CD14-positive monocyte (primary cell): ENCODE results near the gene TYMP. TPM values are rescaled to one million over a fixed set of nuclear protein-coding genes. Genes with fewer than 3 reads are reported as not detected.

ENCODE experiments used
- DNase-seq, 3 donors: peaks; one replicate each; pipeline ENCODE4 v3.0.0-alpha.2; 2011 to 2022
- H2AFZ ChIP-seq: 2 replicates; pipeline ENCODE4 v1.6.0; 2012; ENCODE audit warnings: mild to moderate bottlenecking, low read depth, low read length, inconsistent platforms; ENCODE audit not compliant: insufficient read depth, poor library complexity, severe bottlenecking
- H3K27ac ChIP-seq, 2 donors: 1 replicate in 1 of 2; 2 replicates in 1 of 2; pipeline ENCODE4 v1.5.1; 2012 to 2013; ENCODE audit warnings: low read length in 2 of 2, control low read depth in 1 of 2, inconsistent platforms in 1 of 2, low read depth in 1 of 2, mild to moderate bottlenecking in 1 of 2
- H3K27me3 ChIP-seq, 2 donors: one replicate each; pipeline versions ENCODE4 v1.6.0 to v1.6.1; 2011 to 2013; ENCODE audit warnings: low read length in 2 of 2; ENCODE audit not compliant: control insufficient read depth in 2 of 2, insufficient read depth in 2 of 2
- H3K36me3 ChIP-seq, 2 donors: replicated peaks in 1 of 2; 1 replicate in 1 of 2; 2 replicates in 1 of 2; pipeline versions ENCODE4 v1.5.1 to v1.6.1; 2012 to 2013; ENCODE audit warnings: low read length in 2 of 2, control low read depth in 1 of 2, inconsistent platforms in 1 of 2, mild to moderate bottlenecking in 1 of 2; ENCODE audit not compliant: insufficient read depth in 2 of 2, control insufficient read depth in 1 of 2
- H3K4me1 ChIP-seq, 2 donors: 1 replicate in 1 of 2; 2 replicates in 1 of 2; pipeline versions ENCODE4 v1.5.1 to v1.6.1; 2012 to 2013; ENCODE audit warnings: low read length in 2 of 2, control low read depth in 1 of 2, inconsistent platforms in 1 of 2, mild to moderate bottlenecking in 1 of 2, moderate library complexity in 1 of 2; ENCODE audit not compliant: insufficient read depth in 2 of 2, control insufficient read depth in 1 of 2
- H3K4me2 ChIP-seq: replicated peaks from 2 replicates; pipeline ENCODE3; 2012; ENCODE audit warnings: low read length, moderate library complexity, mild to moderate bottlenecking; ENCODE audit not compliant: poor library complexity, severe bottlenecking; ENCODE audit errors: extremely low read depth
- H3K4me3 ChIP-seq, 3 experiments: fragments of 200-600 bp in 1 of 3; sonication (generic) in 1 of 3; replicated peaks in 1 of 3; 1 replicate in 2 of 3; 2 replicates in 1 of 3; pipeline ENCODE4 v1.5.1; 2011 to 2013; ENCODE audit warnings: low read length in 3 of 3, mild to moderate bottlenecking in 3 of 3, control low read depth in 2 of 3, low read depth in 2 of 3, inconsistent platforms in 1 of 3, moderate library complexity in 1 of 3
- H3K79me2 ChIP-seq: 2 replicates; pipeline ENCODE4 v1.6.0; 2012; ENCODE audit warnings: mild to moderate bottlenecking, control low read depth, inconsistent platforms, low read length, moderate library complexity; ENCODE audit not compliant: insufficient read depth
- H3K9ac ChIP-seq: 2 replicates; pipeline ENCODE4 v1.6.0; 2017; ENCODE audit warnings: low read length, mild to moderate bottlenecking; ENCODE audit not compliant: insufficient read depth, poor library complexity, severe bottlenecking
- H3K9me3 ChIP-seq, 2 donors: replicated peaks in 1 of 2; 1 replicate in 1 of 2; 2 replicates in 1 of 2; pipeline versions ENCODE4 v1.5.1 to v1.6.1; 2012 to 2013; ENCODE audit warnings: low read length in 2 of 2, control low read depth in 1 of 2; ENCODE audit not compliant: control insufficient read depth in 1 of 2, insufficient read depth in 1 of 2
- H4K20me1 ChIP-seq: 2 replicates; pipeline ENCODE4 v1.6.0; 2012; ENCODE audit warnings: mild to moderate bottlenecking, low read length, control low read depth, moderate library complexity; ENCODE audit not compliant: insufficient read depth
- H3K27ac Mint-ChIP-seq, 7 donors: one replicate each; pipeline ENCODE4 v1.8.0; 2020; ENCODE audit warnings: mild to moderate bottlenecking in 7 of 7, mixed read lengths in 7 of 7, moderate library complexity in 6 of 7, inconsistent platforms in 2 of 7
- H3K27me3 Mint-ChIP-seq, 3 donors: one replicate each; pipeline ENCODE4 v1.8.0; 2021 to 2022; ENCODE audit warnings: low read depth in 3 of 3, mild to moderate bottlenecking in 3 of 3, mixed read lengths in 3 of 3, moderate library complexity in 3 of 3, inconsistent platforms in 1 of 3
- H3K36me3 Mint-ChIP-seq, 2 donors: one replicate each; pipeline ENCODE4 v1.8.0; 2020; ENCODE audit warnings: mixed read lengths in 2 of 2, inconsistent platforms in 1 of 2, mild to moderate bottlenecking in 1 of 2
- H3K4me1 Mint-ChIP-seq: one replicate; pipeline ENCODE4 v1.8.0; 2020; ENCODE audit warnings: mild to moderate bottlenecking, mixed read lengths
- H3K4me3 Mint-ChIP-seq, 2 donors: one replicate each; pipeline ENCODE4 v1.8.0; 2020; ENCODE audit warnings: mild to moderate bottlenecking in 2 of 2, mixed read lengths in 2 of 2, moderate library complexity in 1 of 2
- H3K9me3 Mint-ChIP-seq, 7 donors: one replicate each; pipeline ENCODE4 v1.8.0; 2020 to 2022; ENCODE audit warnings: mixed read lengths in 7 of 7, mild to moderate bottlenecking in 6 of 7, moderate library complexity in 6 of 7, inconsistent platforms in 2 of 7
- WGBS: methylation state at CpG from one replicate; pipeline ENCODE4 v1.1.5; 2013; ENCODE audit warnings: missing lambda C conversion rate; ENCODE audit not compliant: insufficient coverage; 5-methylcytosine and 5-hydroxymethylcytosine counted together
- intact Hi-C, 2 donors: fragments of 100-400 bp; cut with micrococcal nuclease; formaldehyde crosslinking; loops; one replicate each; pipeline versions ENCODE4 v1.15.0 to v1.15.1; 2023
- polyA plus RNA-seq, 3 donors: library from polyadenylated mRNA; depleted of rRNA in 1 of 3; unstranded in 2 of 3; stranded (reverse) in 1 of 3; fragments of 300-500 nt in 2 of 3; fragments of >200 nt in 1 of 3; fragmentation: Illumina TruSeq in 2 of 3; gene quantifications; 1 replicate in 2 of 3; 2 replicates in 1 of 3; pipeline ENCODE4 v1.2.3, GENCODE V29; 2012 to 2021
- TF ChIP-seq, protein P1 (sequence below): fragments of 200-600 bp; IDR thresholded peaks from one replicate; pipeline ENCODE4 v1.8.0; 2022; ENCODE audit warnings: antibody characterized with exemption, mild to moderate bottlenecking

TYMP gene
- polyA plus RNA-seq, 3 donors = 787 to 994 (median 955) TPM

DNA sequence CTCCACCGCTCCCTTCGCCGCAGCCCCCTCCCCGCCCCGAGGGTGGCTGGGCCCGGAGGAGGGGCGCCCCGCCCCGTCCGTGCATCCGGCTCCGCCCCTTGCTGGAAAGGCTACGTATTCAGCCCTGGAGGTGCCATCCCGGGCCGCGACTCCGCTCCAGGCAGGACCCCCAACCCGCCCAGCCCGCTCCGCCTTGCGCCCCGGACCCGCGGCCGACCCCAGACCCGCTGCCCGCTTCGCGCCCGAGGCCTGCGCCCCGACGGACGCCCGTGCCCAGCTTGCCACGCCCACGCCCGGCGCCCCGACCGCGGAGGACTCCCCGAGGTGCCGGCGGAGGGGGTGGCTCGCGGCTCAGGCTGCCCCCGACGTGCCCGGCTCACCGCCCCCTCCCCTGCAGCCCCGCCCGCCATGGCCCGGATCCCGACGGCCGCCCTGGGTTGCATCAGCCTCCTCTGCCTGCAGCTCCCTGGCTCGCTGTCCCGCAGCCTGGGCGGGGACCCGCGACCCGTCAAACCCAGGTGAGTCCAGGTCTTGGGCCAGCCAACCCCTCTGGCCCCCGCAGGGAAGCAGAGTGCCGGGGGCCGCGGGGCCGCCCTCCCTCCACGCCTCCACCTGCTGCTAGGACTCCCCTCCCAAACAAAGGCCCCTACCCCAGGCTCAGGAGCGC is 48.2 kb downstream of the TYMP start, which contains the start of gene ADM2:
Gene ADM2, plus strand, starts transcription at position 104 of the 667 bp plus-strand sequence. Its CDS starts 305 bp downstream, at position 409.
- Histone ChIP-seq H3K4me3 (peak within 1 kb of the TSS in 2 of 3 experiments; percentile 26 to 71), H3K27ac (no peak within 1 kb of the TSS), H3K9me3 (no peaks in the 10 kb centered on the region), H3K27me3 (peaks cover 9 to 48% of the 10 kb centered on the region in 2 donors), H2AFZ (peak within 1 kb of the TSS; percentile 79), H3K4me2 (peak within 1 kb of the TSS; percentile 76), H3K79me2 (no peaks in the 10 kb centered on the region), H3K9ac (peak within 1 kb of the TSS; percentile 21), H4K20me1 (no peaks in the 10 kb centered on the region), H3K4me1 (peaks cover 5 to 14% of the 10 kb centered on the region in 2 donors), H3K36me3 (no peaks in the 10 kb centered on the region)
- 2% methylated on average over 68 of the region's 70 CpGs for WGBS
- Mint-ChIP-seq H3K36me3 (peaks cover 0 to 2% of the 10 kb centered on the region in 2 donors), H3K9me3 (peaks cover 0 to 12% (median 6%) of the 10 kb centered on the region in 7 donors), H3K4me3 (peak within 1 kb of the TSS; percentile 66 to 82), H3K27me3 (peaks cover 42 to 77% (median 45%) of the 10 kb centered on the region in 3 donors), H3K4me1 (peaks cover 2% of the 10 kb centered on the region), H3K27ac (no peak within 1 kb of the TSS)
- peak in 1 of 3 donors; percentile 8 for DNase-seq
- intact Hi-C loops = no loop called here
- TF ChIP-seq, protein P1, sequence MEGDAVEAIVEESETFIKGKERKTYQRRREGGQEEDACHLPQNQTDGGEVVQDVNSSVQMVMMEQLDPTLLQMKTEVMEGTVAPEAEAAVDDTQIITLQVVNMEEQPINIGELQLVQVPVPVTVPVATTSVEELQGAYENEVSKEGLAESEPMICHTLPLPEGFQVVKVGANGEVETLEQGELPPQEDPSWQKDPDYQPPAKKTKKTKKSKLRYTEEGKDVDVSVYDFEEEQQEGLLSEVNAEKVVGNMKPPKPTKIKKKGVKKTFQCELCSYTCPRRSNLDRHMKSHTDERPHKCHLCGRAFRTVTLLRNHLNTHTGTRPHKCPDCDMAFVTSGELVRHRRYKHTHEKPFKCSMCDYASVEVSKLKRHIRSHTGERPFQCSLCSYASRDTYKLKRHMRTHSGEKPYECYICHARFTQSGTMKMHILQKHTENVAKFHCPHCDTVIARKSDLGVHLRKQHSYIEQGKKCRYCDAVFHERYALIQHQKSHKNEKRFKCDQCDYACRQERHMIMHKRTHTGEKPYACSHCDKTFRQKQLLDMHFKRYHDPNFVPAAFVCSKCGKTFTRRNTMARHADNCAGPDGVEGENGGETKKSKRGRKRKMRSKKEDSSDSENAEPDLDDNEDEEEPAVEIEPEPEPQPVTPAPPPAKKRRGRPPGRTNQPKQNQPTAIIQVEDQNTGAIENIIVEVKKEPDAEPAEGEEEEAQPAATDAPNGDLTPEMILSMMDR = no peak

DNA sequence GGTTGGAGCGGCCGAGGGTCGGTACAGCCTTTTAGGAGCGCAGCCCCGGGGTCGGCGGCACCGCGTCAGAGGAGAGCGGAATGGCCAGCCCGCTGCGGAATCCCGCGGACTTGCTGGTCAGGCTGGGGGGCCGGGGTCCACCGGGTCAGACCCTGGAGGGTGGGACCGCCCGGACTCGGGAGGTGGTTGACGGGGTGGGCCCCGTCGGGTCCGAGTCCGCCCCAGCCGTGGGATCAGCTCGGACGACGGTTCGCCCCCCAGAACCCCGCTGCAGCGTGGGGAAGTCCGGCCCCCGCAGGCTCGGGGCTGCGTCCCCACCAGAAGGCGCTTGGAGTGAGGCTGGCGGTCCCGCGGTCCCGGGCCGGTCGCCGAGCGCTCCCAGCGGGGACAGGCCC is 48.8 kb downstream of the TYMP start:
- Histone ChIP-seq H3K9me3 (no peaks in the 10 kb centered on the region), H3K4me1 (peaks cover 5 to 14% of the 10 kb centered on the region in 2 donors), H3K27ac (no peak overlapping the region), H2AFZ (peak overlapping the region; percentile 79), H3K4me3 (peak overlapping the region in 2 of 3 experiments; percentile 26 to 71), H3K79me2 (no peaks in the 10 kb centered on the region), H3K4me2 (peak overlapping the region; percentile 76), H3K9ac (peak overlapping the region; percentile 21), H3K27me3 (peaks cover 9 to 48% of the 10 kb centered on the region in 2 donors), H4K20me1 (no peaks in the 10 kb centered on the region), H3K36me3 (no peaks in the 10 kb centered on the region)
- no peak overlapping the region for H3K27ac Mint-ChIP-seq
- peak overlapping the region; percentile 66 to 82 for H3K4me3 Mint-ChIP-seq
- H3K36me3 Mint-ChIP-seq = peaks cover 0 to 2% of the 10 kb centered on the region in 2 donors
- peaks cover 0 to 12% (median 6%) of the 10 kb centered on the region in 7 donors for H3K9me3 Mint-ChIP-seq
- H3K27me3 Mint-ChIP-seq = peaks cover 39 to 82% (median 45%) of the 10 kb centered on the region in 3 donors
- H3K4me1 Mint-ChIP-seq = peaks cover 2% of the 10 kb centered on the region
- TF ChIP-seq, protein P1 = no peak
- intact Hi-C loops = no loop called here
- DNase-seq = no peak
- WGBS = 3% methylated on average over 45 of the region's 45 CpGs
